Gastrocnemius medialis (tissue), 4 donors: ENCODE data around the gene PSG6.
"Not testable (repeated sequence)": the region's sequence is repeated elsewhere in the genome, so short reads cannot be mapped to it uniquely, and the experiment has no call there.

ENCODE experiments used
- CTCF ChIP-seq, 5 experiments: fragments of 450-650 bp in 3 of 5; fragments of 200-600 bp in 2 of 5; sonication (generic) in 2 of 5; IDR thresholded peaks in 4 of 5; conservative IDR thresholded peaks in 1 of 5; 1 replicate in 4 of 5; 2 replicates in 1 of 5; pipeline ENCODE4 v1.5.1; 2016 to 2019; ENCODE audit warnings: antibody characterized with exemption in 5 of 5, mild to moderate bottlenecking in 3 of 5, moderate library complexity in 3 of 5
- POLR2A ChIP-seq, 2 donors: fragments of 450-650 bp; IDR thresholded peaks; one replicate each; pipeline ENCODE4 v1.6.1; 2017; ENCODE audit warnings: antibody characterized with exemption in 2 of 2, mild to moderate bottlenecking in 2 of 2, moderate library complexity in 2 of 2

- TF ChIP-seq CTCF (IDR thresholded peaks at IDR 0.05 in 4 of 5, conservative IDR thresholded peaks at IDR 0.05 in 1 of 5); POLR2A (IDR thresholded peaks at IDR 0.05): not testable (repeated sequence)
Measured at GRCh38 chr19:42890446-42890845, 27.2 kb downstream of the PSG6 start.
